GM23338 (cell line): ENCODE measurements around the gene MICAL2. TPM values are rescaled to one million over a fixed set of nuclear protein-coding genes. Genes with fewer than 3 reads are reported as not detected.

Source experiments
- ATAC-seq: fragments of 200-7000 bp; cut with Tn5 transposase; 3 replicates; pipeline ENCODE4 v1.9.1; 2020
- DNase-seq: peaks from one replicate; pipeline ENCODE4 v3.0.0-alpha.2; 2015; ENCODE audit warnings: low spot score
- H2AFZ ChIP-seq: fragments of 200-600 bp; sonication (generic); 2 replicates; pipeline ENCODE4 v1.8.0; 2016; ENCODE audit warnings: antibody characterized with exemption, mild to moderate bottlenecking, moderate library complexity
- H3F3A ChIP-seq: fragments of 200-600 bp; sonication (generic); replicated peaks from 2 replicates; pipeline ENCODE4 v1.8.0; 2017; ENCODE audit warnings: antibody characterized with exemption, mixed run types, low read depth
- H3K27ac ChIP-seq: fragments of 200-600 bp; sonication (generic); 2 replicates; pipeline ENCODE4 v1.6.1; 2016; ENCODE audit warnings: low read depth
- H3K27me3 ChIP-seq: fragments of 200-600 bp; sonication (generic); 2 replicates; pipeline ENCODE4 v1.8.0; 2016; ENCODE audit warnings: mild to moderate bottlenecking, mixed run types, moderate library complexity; ENCODE audit not compliant: insufficient read depth
- H3K36me3 ChIP-seq: fragments of 200-600 bp; sonication (generic); 2 replicates; pipeline ENCODE4 v1.8.0; 2016; ENCODE audit warnings: mild to moderate bottlenecking; ENCODE audit not compliant: insufficient read depth
- H3K4me1 ChIP-seq: fragments of 200-600 bp; sonication (generic); 2 replicates; pipeline ENCODE4 v1.8.0; 2016; ENCODE audit warnings: mild to moderate bottlenecking, moderate library complexity; ENCODE audit not compliant: insufficient read depth
- H3K4me2 ChIP-seq: fragments of 200-600 bp; sonication (generic); 2 replicates; pipeline ENCODE4 v1.7.1; 2017; ENCODE audit warnings: mixed run types
- H3K4me3 ChIP-seq: fragments of 200-600 bp; sonication (generic); 2 replicates; pipeline ENCODE4 v1.6.1; 2016; ENCODE audit warnings: mixed run types
- H3K79me2 ChIP-seq: fragments of 200-600 bp; sonication (generic); replicated peaks from 2 replicates; pipeline ENCODE4 v1.8.0; 2017; ENCODE audit warnings: mild to moderate bottlenecking; ENCODE audit not compliant: insufficient read depth
- H3K9me2 ChIP-seq: fragments of 200-600 bp; sonication (generic); 2 replicates; pipeline ENCODE4 v1.8.0; 2017; ENCODE audit not compliant: insufficient read depth
- H4K20me1 ChIP-seq: fragments of 200-600 bp; sonication (generic); replicated peaks from 2 replicates; pipeline ENCODE4 v1.8.0; 2017; ENCODE audit warnings: mild to moderate bottlenecking; ENCODE audit not compliant: insufficient read depth
- H3K27ac Mint-ChIP-seq: 2 replicates; pipeline ENCODE4 v1.8.0; 2020; ENCODE audit warnings: inconsistent platforms, mild to moderate bottlenecking, moderate library complexity, mixed read lengths
- H3K27me3 Mint-ChIP-seq: 3 replicates; pipeline ENCODE4 v1.8.0; 2022; ENCODE audit warnings: low read depth, mild to moderate bottlenecking, moderate library complexity, mixed read lengths, inconsistent platforms; ENCODE audit not compliant: insufficient read depth, poor library complexity
- H3K36me3 Mint-ChIP-seq: 3 replicates; pipeline ENCODE4 v1.8.0; 2021; ENCODE audit warnings: low read depth, mild to moderate bottlenecking, inconsistent platforms, moderate library complexity, mixed read lengths
- H3K4me1 Mint-ChIP-seq: 3 replicates; pipeline ENCODE4 v1.8.0; 2020; ENCODE audit warnings: mild to moderate bottlenecking, inconsistent platforms, mixed read lengths
- H3K4me3 Mint-ChIP-seq: 3 replicates; pipeline ENCODE4 v1.8.0; 2021; ENCODE audit warnings: moderate library complexity, mild to moderate bottlenecking, inconsistent platforms, mixed read lengths
- H3K9me3 Mint-ChIP-seq: 3 replicates; pipeline ENCODE4 v1.8.0; 2020; ENCODE audit warnings: moderate library complexity, mild to moderate bottlenecking, inconsistent platforms, mixed read lengths
- CREB1 ChIP-seq: fragments of 250-450 bp; sonication (Bioruptor Pico); IDR thresholded peaks from 2 replicates; pipeline ENCODE4 v1.5.0; 2020; ENCODE audit warnings: low read depth, mild to moderate bottlenecking, moderate library complexity
- CTCF ChIP-seq, 2 experiments: fragments of 200-600 bp in 1 of 2; sonication (generic) in 1 of 2; conservative IDR thresholded peaks; 2 replicates each; pipeline versions ENCODE4 v1.5.1 to v1.6.1; 2016 to 2017; ENCODE audit warnings: antibody characterized with exemption in 2 of 2, low read depth in 2 of 2, mild to moderate bottlenecking in 2 of 2, moderate library complexity in 1 of 2
- ETS1 ChIP-seq: IDR thresholded peaks from 2 replicates; pipeline ENCODE4 v1.6.1; 2016; ENCODE audit warnings: antibody characterized with exemption
- EZH2 ChIP-seq: fragments of 200-600 bp; sonication (generic); IDR thresholded peaks from one replicate; pipeline ENCODE4 v1.8.0; 2017; ENCODE audit warnings: antibody characterized with exemption, mild to moderate bottlenecking, low read depth; ENCODE audit not compliant: unreplicated experiment
- EZH2phosphoT487 ChIP-seq: fragments of 200-600 bp; sonication (generic); IDR thresholded peaks from one replicate; pipeline ENCODE4 v1.8.1; 2018; ENCODE audit warnings: antibody characterized with exemption; ENCODE audit not compliant: unreplicated experiment
- JUNB ChIP-seq: IDR thresholded peaks from one replicate; pipeline ENCODE4 v1.6.1; 2016; ENCODE audit warnings: antibody characterized with exemption; ENCODE audit not compliant: unreplicated experiment
- NANOG ChIP-seq: IDR thresholded peaks from 2 replicates; pipeline ENCODE4 v1.6.1; 2016; ENCODE audit warnings: antibody characterized with exemption, borderline replicate concordance
- POLR2AphosphoS5 ChIP-seq: IDR thresholded peaks from 2 replicates; pipeline ENCODE4 v1.6.1; 2016; ENCODE audit warnings: antibody characterized with exemption, low read depth
- REST ChIP-seq: IDR thresholded peaks from one replicate; pipeline ENCODE4 v1.6.1; 2018; ENCODE audit warnings: antibody characterized with exemption; ENCODE audit not compliant: unreplicated experiment
- STAT1 ChIP-seq: IDR thresholded peaks from one replicate; pipeline ENCODE4 v1.6.1; 2016; ENCODE audit warnings: antibody characterized with exemption; ENCODE audit not compliant: unreplicated experiment
- ZNF114 ChIP-seq: fragments of 250-450 bp; sonication (Bioruptor Pico); IDR thresholded peaks from 2 replicates; pipeline ENCODE4 v1.5.0; 2020; ENCODE audit warnings: mild to moderate bottlenecking, moderate library complexity
- ZNF331 ChIP-seq: fragments of 250-450 bp; sonication (Bioruptor Pico); IDR thresholded peaks from 2 replicates; pipeline ENCODE4 v1.5.0; 2020; ENCODE audit warnings: low read depth, mild to moderate bottlenecking, moderate library complexity
- ZNF462 ChIP-seq: fragments of 250-450 bp; sonication (Bioruptor Pico); IDR thresholded peaks from 2 replicates; pipeline ENCODE4 v1.5.0; 2020; ENCODE audit warnings: mild to moderate bottlenecking, moderate library complexity
- polyA plus RNA-seq: library from polyadenylated mRNA; unstranded; fragments of >200 nt; fragmentation: Nextera tagmentation; extraction: Ambion mirVana; gene quantifications from 2 replicates; pipeline ENCODE4 v1.2.1, GENCODE V29; 2016
- total RNA-seq: library from RNA; depleted of rRNA; stranded (reverse); fragments of >200 nt; shearing (Covaris generic); gene quantifications from 2 replicates; pipeline ENCODE4 v1.2.3, GENCODE V29; 2014

MICAL2 gene
- total and polyA plus RNA-seq, 2 experiments from 2014 or later, result 0.66 to 1.4 TPM

- H3K27me3 Mint-ChIP-seq, result peaks cover 3% of the 10 kb centered on the region
- H3K79me2 ChIP-seq, result no peaks in the 10 kb centered on the region
Measured at GRCh38 chr11:12206529-12206928, 96.1 kb downstream of the MICAL2 start.

More at GRCh38 chr11:12206529-12206928, 96.1 kb downstream of the MICAL2 start:
- Mint-ChIP-seq H3K4me3 (no peak overlapping the region), H3K9me3 (no peaks in the 10 kb centered on the region), H3K27ac (no peak overlapping the region), H3K36me3 (no peaks in the 10 kb centered on the region), H3K4me1 (no peaks in the 10 kb centered on the region)
- ATAC-seq (no peak), DNase-seq (no peak)
- TF ChIP-seq STAT1 (no peak), JUNB (no peak), ZNF462 (no peak), ETS1 (no peak), CREB1 (CRISPR knock-in tag) (no peak), ZNF331 (CRISPR knock-in tag) (no peak), CTCF (conservative IDR thresholded peaks at IDR 0.05; ENCODE audit: low read depth in 2 of 2) (no peak), POLR2AphosphoS5 (no peak), EZH2 (no peak), EZH2phosphoT487 (no peak), NANOG (no peak), REST (no peak), ZNF114 (CRISPR knock-in tag) (no peak)
- Histone ChIP-seq H3K27ac (no peak overlapping the region), H3K36me3 (no peaks in the 10 kb centered on the region), H3F3A (no peaks in the 10 kb centered on the region), H3K27me3 (no peaks in the 10 kb centered on the region), H3K4me3 (no peak overlapping the region), H2AFZ (no peak overlapping the region), H3K9me2 (no peaks in the 10 kb centered on the region), H4K20me1 (no peaks in the 10 kb centered on the region), H3K4me2 (no peak overlapping the region), H3K4me1 (no peaks in the 10 kb centered on the region)
